ENCODE results near the gene PTPN2. TPM values are rescaled to one million over a fixed set of nuclear protein-coding genes. Genes with fewer than 3 reads are reported as not detected.
A peak's percentile ranks its signal among the peaks of the same experiment; 100 is the strongest.
"Not testable (repeated sequence)": the region's sequence is repeated elsewhere in the genome, so short reads cannot be mapped to it uniquely, and the experiment has no call there.

PTPN2 gene
- total and polyA plus RNA-seq, 7 experiments from 2014 or later: 55.8 to 92.2 (median 76.2) TPM

GRCh38 chr18:12879840-12880540, 4.0 kb downstream of the PTPN2 start:
- intact Hi-C loops (cut with micrococcal nuclease): loop anchor here (5.0 to 10.0 kb wide), 5 partner anchors 133 to 975 kb away; partner anchors contain the start of genes FAM210A (in 1 of the 2), IMPA2 (in 1 of the 2), MPPE1 (in 1 of the 2) and RNMT (in 1 of the 2)
- H3K4me3 ChIP-seq (ENCODE audit: low read length): no peak overlapping the region
- H3K9me3 ChIP-seq (ENCODE audit: control insufficient read depth in 2 of 3, low read length in 3 of 3): no peaks in the 10 kb centered on the region
- Mint-ChIP-seq H3K36me3 (peaks cover 3 to 17% (median 9%) of the 10 kb centered on the region in 5 donors), H3K27me3 (no peaks in the 10 kb centered on the region), H3K4me1 (peaks cover 62 to 79% (median 72%) of the 10 kb centered on the region in 7 donors), H3K27ac (peak overlapping the region in 8 of 9 donors; percentile 25 to 88 (median 44)), H3K4me3 (peak overlapping the region; percentile 54 to 97 (median 92)), H3K9me3 (peaks cover 0 to 5% (median 0%) of the 10 kb centered on the region in 11 donors)
- no peak overlapping the region for H3K27ac ChIP-seq (ENCODE audit: low read depth, low read length)
- H3K27me3 ChIP-seq (ENCODE audit: control insufficient read depth in 2 of 2, insufficient read depth in 2 of 2, low read length in 2 of 2): no peaks in the 10 kb centered on the region
- no peak for DNase-seq
- CTCF ChIA-PET: interaction anchor here (0.6 to 1.1 kb wide), 2 partner anchors 10 to 14 kb away, joined by 3 read pairs; no protein-coding TSS in a partner anchor
- H3K4me1 ChIP-seq (ENCODE audit: control insufficient read depth in 2 of 2, insufficient read depth in 2 of 2, low read length in 2 of 2): peaks cover 36 to 42% of the 10 kb centered on the region in 2 donors
- POLR2A ChIA-PET: interaction anchor here (2.1 kb wide), 1 partner anchor 177 kb away, joined by 6 read pairs; the partner anchor contains the start of genes CEP76 and PSMG2
- H3K36me3 ChIP-seq (ENCODE audit: control insufficient read depth in 2 of 3, insufficient read depth in 3 of 3, low read length in 3 of 3): no peaks in the 10 kb centered on the region
- ATAC-seq: no peak

GRCh38 chr18:12874992-12875391, 9.0 kb downstream of the PTPN2 start:
- ATAC-seq; DNase-seq; H3K27me3 Mint-ChIP-seq; H3K4me3 Mint-ChIP-seq; CTCF ChIA-PET; intact Hi-C loops (cut with micrococcal nuclease); H3K27ac Mint-ChIP-seq; H3K27ac ChIP-seq (ENCODE audit: low read depth, low read length); H3K9me3 Mint-ChIP-seq; H3K9me3 ChIP-seq (ENCODE audit: control insufficient read depth in 2 of 3, low read length in 3 of 3); H3K36me3 ChIP-seq (ENCODE audit: control insufficient read depth in 2 of 3, insufficient read depth in 3 of 3, low read length in 3 of 3); POLR2A ChIA-PET; H3K4me3 ChIP-seq (ENCODE audit: low read length); H3K27me3 ChIP-seq (ENCODE audit: control insufficient read depth in 2 of 2, insufficient read depth in 2 of 2, low read length in 2 of 2): not testable (repeated sequence)
- Mint-ChIP-seq H3K4me1 (peaks cover 32 to 56% (median 48%) of the 10 kb centered on the region in 7 donors), H3K36me3 (peaks cover 3 to 26% (median 14%) of the 10 kb centered on the region in 5 donors)
- peaks cover 14% of the 10 kb centered on the region in 2 donors for H3K4me1 ChIP-seq (ENCODE audit: control insufficient read depth in 2 of 2, insufficient read depth in 2 of 2, low read length in 2 of 2)

GRCh38 chr18:12873961-12874567, 10.0 kb downstream of the PTPN2 start:
- ATAC-seq; H3K27me3 Mint-ChIP-seq; POLR2A ChIA-PET; H3K9me3 ChIP-seq (ENCODE audit: control insufficient read depth in 2 of 3, low read length in 3 of 3); DNase-seq; H3K4me3 ChIP-seq (ENCODE audit: low read length); H3K27ac ChIP-seq (ENCODE audit: low read depth, low read length); CTCF ChIA-PET; H3K27me3 ChIP-seq (ENCODE audit: control insufficient read depth in 2 of 2, insufficient read depth in 2 of 2, low read length in 2 of 2); intact Hi-C loops (cut with micrococcal nuclease); H3K36me3 ChIP-seq (ENCODE audit: control insufficient read depth in 2 of 3, insufficient read depth in 3 of 3, low read length in 3 of 3); H3K4me3 Mint-ChIP-seq; H3K27ac Mint-ChIP-seq; H3K4me1 ChIP-seq (ENCODE audit: control insufficient read depth in 2 of 2, insufficient read depth in 2 of 2, low read length in 2 of 2); H3K9me3 Mint-ChIP-seq: not testable (repeated sequence)
- Mint-ChIP-seq H3K4me1 (peaks cover 25 to 50% (median 41%) of the 10 kb centered on the region in 7 donors), H3K36me3 (peaks cover 3 to 26% (median 14%) of the 10 kb centered on the region in 5 donors)

GRCh38 chr18:12872408-12872807, 11.6 kb downstream of the PTPN2 start:
- Histone ChIP-seq H3K4me1 (ENCODE audit: control insufficient read depth in 2 of 2, insufficient read depth in 2 of 2, low read length in 2 of 2) (peaks cover 5 to 8% of the 10 kb centered on the region in 2 donors), H3K27ac (ENCODE audit: low read depth, low read length) (no peak overlapping the region), H3K9me3 (ENCODE audit: control insufficient read depth in 2 of 3, low read length in 3 of 3) (no peaks in the 10 kb centered on the region), H3K4me3 (ENCODE audit: low read length) (no peak overlapping the region), H3K36me3 (ENCODE audit: control insufficient read depth in 2 of 3, insufficient read depth in 3 of 3, low read length in 3 of 3) (no peaks in the 10 kb centered on the region), H3K27me3 (ENCODE audit: control insufficient read depth in 2 of 2, insufficient read depth in 2 of 2, low read length in 2 of 2) (no peaks in the 10 kb centered on the region)
- POLR2A ChIA-PET: interaction anchor here (1.8 kb wide), 1 partner anchor 11 kb away, joined by 6 read pairs; the partner anchor contains the start of gene PTPN2
- H3K36me3 Mint-ChIP-seq: peaks cover 3 to 26% (median 20%) of the 10 kb centered on the region in 5 donors
- peak overlapping the region in 2 of 9 donors; percentile 25 to 59 for H3K27ac Mint-ChIP-seq
- no peak for DNase-seq
- H3K9me3 Mint-ChIP-seq: peaks cover 0 to 5% (median 0%) of the 10 kb centered on the region in 11 donors
- H3K4me1 Mint-ChIP-seq: peaks cover 14 to 46% (median 41%) of the 10 kb centered on the region in 7 donors
- ATAC-seq: no peak
- intact Hi-C loops (cut with micrococcal nuclease): no loop called here
- CTCF ChIA-PET: no interaction called here
- peak overlapping the region in 1 of 10 donors; percentile 30 for H3K4me3 Mint-ChIP-seq
- no peaks in the 10 kb centered on the region for H3K27me3 Mint-ChIP-seq

- ChIA-PET CTCF (no interaction called here), POLR2A (interaction anchor here (1.1 kb wide), 1 partner anchor 13 kb away, joined by 3 read pairs; no protein-coding TSS in a partner anchor)
- DNase-seq (no peak), ATAC-seq (no peak)
- Histone ChIP-seq H3K27me3 (ENCODE audit: control insufficient read depth in 2 of 2, insufficient read depth in 2 of 2, low read length in 2 of 2) (no peaks in the 10 kb centered on the region), H3K4me3 (ENCODE audit: low read length) (no peak overlapping the region), H3K27ac (ENCODE audit: low read depth, low read length) (no peak overlapping the region), H3K9me3 (ENCODE audit: control insufficient read depth in 2 of 3, low read length in 3 of 3) (no peaks in the 10 kb centered on the region), H3K36me3 (ENCODE audit: control insufficient read depth in 2 of 3, insufficient read depth in 3 of 3, low read length in 3 of 3) (no peaks in the 10 kb centered on the region), H3K4me1 (ENCODE audit: control insufficient read depth in 2 of 2, insufficient read depth in 2 of 2, low read length in 2 of 2) (no peaks in the 10 kb centered on the region)
- peaks cover 0 to 13% (median 12%) of the 10 kb centered on the region in 5 donors for H3K36me3 Mint-ChIP-seq
- H3K4me3 Mint-ChIP-seq: no peak overlapping the region
- H3K27ac Mint-ChIP-seq: no peak overlapping the region
- peaks cover 0 to 5% (median 0%) of the 10 kb centered on the region in 11 donors for H3K9me3 Mint-ChIP-seq
- no peaks in the 10 kb centered on the region for H3K27me3 Mint-ChIP-seq
- H3K4me1 Mint-ChIP-seq: peaks cover 13 to 49% (median 34%) of the 10 kb centered on the region in 7 donors
- intact Hi-C loops (cut with micrococcal nuclease): loop anchor here in 1 of 2 donors (2.0 kb wide), 1 partner anchor 14 kb away; no protein-coding TSS in a partner anchor
These were observed 15.5 kb downstream of the PTPN2 start for GRCh38 chr18:12868576-12868975.

- intact Hi-C loops (cut with micrococcal nuclease): loop anchor here in 1 of 2 donors (2.0 kb wide), 1 partner anchor 15 kb away; no protein-coding TSS in a partner anchor
- Mint-ChIP-seq H3K4me1 (peaks cover 21 to 57% (median 42%) of the 10 kb centered on the region in 7 donors), H3K9me3 (peaks cover 0 to 3% (median 0%) of the 10 kb centered on the region in 11 donors), H3K4me3 (peak overlapping the region in 1 of 10 donors; percentile 0), H3K27me3 (no peaks in the 10 kb centered on the region), H3K27ac (peak overlapping the region in 2 of 9 donors; percentile 5 to 9), H3K36me3 (peaks cover 0 to 13% (median 6%) of the 10 kb centered on the region in 5 donors)
- ChIA-PET POLR2A (interaction anchor here (0.6 kb wide), 1 partner anchor 107 kb away, joined by 3 read pairs; no protein-coding TSS in a partner anchor), CTCF (no interaction called here)
- ATAC-seq: no peak
- no peaks in the 10 kb centered on the region for H3K36me3 ChIP-seq (ENCODE audit: control insufficient read depth in 2 of 3, insufficient read depth in 3 of 3, low read length in 3 of 3)
- H3K4me1 ChIP-seq (ENCODE audit: control insufficient read depth in 2 of 2, insufficient read depth in 2 of 2, low read length in 2 of 2): peaks cover 3 to 4% of the 10 kb centered on the region in 2 donors
- no peak overlapping the region for H3K4me3 ChIP-seq (ENCODE audit: low read length)
- no peak for DNase-seq
- no peaks in the 10 kb centered on the region for H3K9me3 ChIP-seq (ENCODE audit: control insufficient read depth in 2 of 3, low read length in 3 of 3)
- no peak overlapping the region for H3K27ac ChIP-seq (ENCODE audit: low read depth, low read length)
- H3K27me3 ChIP-seq (ENCODE audit: control insufficient read depth in 2 of 2, insufficient read depth in 2 of 2, low read length in 2 of 2): no peaks in the 10 kb centered on the region
These were observed 16.5 kb downstream of the PTPN2 start for GRCh38 chr18:12867441-12868123.

All from naive thymus-derived CD4-positive, alpha-beta T cell (primary cell).